Kidney epithelial cell (primary cell): ENCODE data around the gene ACSF2. TPM values are rescaled to one million over a fixed set of nuclear protein-coding genes. Genes with fewer than 3 reads are reported as not detected.

Source experiments
- DNase-seq: peaks from one replicate; pipeline ENCODE4 v3.0.0-alpha.2; 2010; ENCODE audit warnings: low read depth
- H3K27me3 ChIP-seq: 2 replicates; pipeline ENCODE4 v1.6.0; 2011; ENCODE audit warnings: low read length; ENCODE audit not compliant: control insufficient read depth, insufficient read depth
- H3K36me3 ChIP-seq: 2 replicates; pipeline ENCODE4 v1.5.1; 2011; ENCODE audit warnings: low read length; ENCODE audit not compliant: control insufficient read depth, insufficient read depth
- H3K4me3 ChIP-seq: 2 replicates; pipeline ENCODE4 v1.5.1; 2011; ENCODE audit warnings: low read depth, mild to moderate bottlenecking, control low read depth, low read length
- total RNA-seq: library from RNA; depleted of rRNA; stranded (reverse); fragments of >200 nt; gene quantifications from 2 replicates; pipeline ENCODE4 v1.2.3, GENCODE V29; 2015
- TF ChIP-seq, protein P1 (sequence below): IDR thresholded peaks from 2 replicates; pipeline ENCODE4 v1.5.1; 2011; ENCODE audit warnings: mild to moderate bottlenecking, moderate library complexity, low read length, control low read depth, inconsistent platforms; ENCODE audit not compliant: insufficient read depth, poor library complexity, severe bottlenecking

Gene ACSF2
- total RNA-seq, 1 donor from 2014 or later, result 24.8 TPM

DNA sequence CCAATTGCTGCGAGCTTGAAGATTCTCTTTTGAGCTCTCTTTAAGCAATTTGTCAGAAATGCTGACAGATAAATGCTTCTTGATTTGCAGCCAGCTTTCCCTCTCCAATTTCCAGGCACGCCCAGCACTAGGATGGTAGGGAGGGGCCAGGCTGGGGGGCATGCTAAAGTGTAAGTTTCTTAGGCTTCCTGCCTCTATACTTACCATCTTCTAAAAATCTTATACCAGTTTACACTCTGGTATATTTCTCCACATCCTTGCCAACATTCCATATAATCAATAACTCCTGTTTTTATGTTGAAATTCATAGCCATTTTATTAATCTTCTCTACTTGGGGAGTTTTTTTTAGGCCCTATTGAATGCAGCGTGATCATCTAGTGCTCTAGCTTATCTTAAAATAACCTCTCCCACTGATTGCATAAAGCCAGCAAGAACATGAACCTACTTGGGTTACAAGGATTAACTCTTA is 17.5 kb downstream of the ACSF2 start:
- no peak overlapping the region for H3K4me3 ChIP-seq

DNA sequence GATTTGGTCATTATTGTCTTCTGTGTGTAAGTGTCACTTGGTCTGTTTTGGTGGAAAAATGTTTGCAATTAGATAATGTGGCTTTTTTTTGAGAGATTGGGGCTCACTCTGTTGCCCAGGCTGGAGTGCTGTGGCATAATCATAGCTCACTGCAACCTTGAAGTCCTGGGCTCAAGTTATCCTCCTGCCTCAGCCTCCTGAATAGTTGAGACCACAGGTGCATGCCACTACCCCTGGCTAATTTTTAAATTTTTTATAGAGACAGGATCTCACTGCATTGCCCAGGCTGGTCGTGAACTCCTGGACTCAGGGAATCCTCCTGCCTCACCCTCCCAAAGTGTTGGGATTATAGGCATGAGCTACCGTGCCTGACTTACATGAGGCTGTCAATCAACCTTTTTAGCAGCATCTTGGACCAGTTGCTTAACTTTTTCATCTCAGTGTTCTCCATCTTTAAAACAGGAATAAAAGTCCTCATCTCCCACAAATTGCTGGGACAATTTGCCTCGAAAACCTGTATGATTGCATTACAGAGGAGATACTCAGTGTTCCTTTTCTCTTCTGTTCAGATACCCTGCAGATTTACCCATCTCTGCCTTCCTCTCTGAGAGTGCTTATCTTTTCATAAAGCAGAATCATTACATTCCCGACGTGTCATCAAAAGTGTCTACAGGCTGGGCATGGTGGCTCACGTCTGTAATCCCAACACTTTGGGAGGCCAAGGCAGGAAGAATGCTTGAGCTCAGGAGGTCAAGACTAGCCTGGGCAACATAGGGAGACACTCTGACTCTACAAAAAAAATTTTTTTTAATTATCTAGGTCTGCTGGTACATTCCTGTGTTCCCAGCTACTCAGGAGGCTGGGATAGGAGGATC is 19.1 kb downstream of the ACSF2 start:
- H3K36me3 ChIP-seq, result no peaks in the 10 kb centered on the region
- H3K4me3 ChIP-seq, result no peak overlapping the region
- H3K27me3 ChIP-seq, result no peaks in the 10 kb centered on the region
- DNase-seq, result no peak
- TF ChIP-seq, protein P1, sequence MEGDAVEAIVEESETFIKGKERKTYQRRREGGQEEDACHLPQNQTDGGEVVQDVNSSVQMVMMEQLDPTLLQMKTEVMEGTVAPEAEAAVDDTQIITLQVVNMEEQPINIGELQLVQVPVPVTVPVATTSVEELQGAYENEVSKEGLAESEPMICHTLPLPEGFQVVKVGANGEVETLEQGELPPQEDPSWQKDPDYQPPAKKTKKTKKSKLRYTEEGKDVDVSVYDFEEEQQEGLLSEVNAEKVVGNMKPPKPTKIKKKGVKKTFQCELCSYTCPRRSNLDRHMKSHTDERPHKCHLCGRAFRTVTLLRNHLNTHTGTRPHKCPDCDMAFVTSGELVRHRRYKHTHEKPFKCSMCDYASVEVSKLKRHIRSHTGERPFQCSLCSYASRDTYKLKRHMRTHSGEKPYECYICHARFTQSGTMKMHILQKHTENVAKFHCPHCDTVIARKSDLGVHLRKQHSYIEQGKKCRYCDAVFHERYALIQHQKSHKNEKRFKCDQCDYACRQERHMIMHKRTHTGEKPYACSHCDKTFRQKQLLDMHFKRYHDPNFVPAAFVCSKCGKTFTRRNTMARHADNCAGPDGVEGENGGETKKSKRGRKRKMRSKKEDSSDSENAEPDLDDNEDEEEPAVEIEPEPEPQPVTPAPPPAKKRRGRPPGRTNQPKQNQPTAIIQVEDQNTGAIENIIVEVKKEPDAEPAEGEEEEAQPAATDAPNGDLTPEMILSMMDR, result no peak

More for the DNA sequence above, 17.5 kb downstream of the ACSF2 start:
- H3K36me3 ChIP-seq, result no peaks in the 10 kb centered on the region
- TF ChIP-seq, protein P1, result no peak
- no peaks in the 10 kb centered on the region for H3K27me3 ChIP-seq
- no peak for DNase-seq

DNA sequence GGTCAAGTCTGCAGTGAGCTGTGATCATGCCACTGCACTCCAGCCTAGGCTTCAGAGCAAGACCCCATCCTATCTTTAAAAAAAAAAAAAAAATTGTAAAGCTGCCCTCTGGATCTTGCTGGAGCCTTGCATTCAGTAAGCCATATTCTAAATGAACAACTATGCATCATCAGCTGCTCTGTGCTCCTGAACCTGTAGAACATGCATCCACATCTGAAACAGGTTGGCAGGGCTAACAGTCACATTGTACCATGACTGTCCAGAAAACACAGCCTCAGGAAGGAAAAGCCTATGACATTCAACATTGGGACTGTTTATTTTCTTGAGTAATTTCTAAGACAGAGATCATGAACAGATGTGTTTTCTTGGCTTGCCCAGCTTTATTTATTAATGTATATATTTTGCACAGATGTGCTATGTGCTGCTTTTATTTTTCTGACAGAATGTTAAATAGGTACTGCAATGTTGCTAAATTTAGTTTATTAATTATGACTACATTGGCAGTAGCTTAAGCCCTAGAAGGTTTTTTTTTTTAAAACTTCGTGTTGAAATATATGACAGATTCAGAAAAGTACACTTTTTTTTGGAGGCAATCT is 19.8 kb downstream of the ACSF2 start:
- Histone ChIP-seq H3K36me3 (no peaks in the 10 kb centered on the region), H3K4me3 (no peak overlapping the region)

DNA sequence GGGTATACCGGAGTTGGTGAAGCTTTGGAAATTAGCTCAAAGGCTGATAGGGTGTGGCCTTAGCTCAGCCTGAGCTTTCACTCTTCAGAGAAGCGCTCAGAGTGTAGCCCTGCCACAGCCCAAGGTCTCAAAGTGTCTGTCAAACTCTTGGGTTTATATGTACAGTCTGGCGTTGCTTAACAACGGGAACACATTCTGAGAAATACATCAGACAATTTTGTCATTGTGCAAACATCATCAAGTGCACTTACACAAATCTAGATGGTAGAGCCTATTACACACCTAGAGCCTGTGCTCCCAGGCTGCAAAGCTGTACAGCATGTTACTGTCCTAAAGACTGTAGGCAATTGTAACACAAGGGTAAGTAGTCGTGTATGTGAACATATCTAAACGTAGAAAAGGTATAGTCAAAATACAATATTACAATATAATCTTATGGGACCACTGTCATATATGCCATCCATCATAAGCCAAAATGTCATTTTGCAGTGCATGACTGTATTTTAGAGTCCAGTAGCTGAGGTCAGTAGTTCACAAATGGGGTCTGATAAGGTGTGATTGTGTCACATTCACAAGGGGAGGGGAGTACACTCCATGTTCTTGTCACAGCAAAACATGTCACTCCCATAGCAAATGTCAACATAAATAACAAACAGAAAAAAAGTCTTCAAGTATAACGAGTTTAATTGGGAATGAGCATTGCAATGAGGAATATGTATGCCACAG is 22.0 kb downstream of the ACSF2 start:
- no peaks in the 10 kb centered on the region for H3K36me3 ChIP-seq
- no peaks in the 10 kb centered on the region for H3K27me3 ChIP-seq
- TF ChIP-seq, protein P1, result no peak
- no peak overlapping the region for H3K4me3 ChIP-seq
- DNase-seq, result no peak

More for the DNA sequence above, 19.8 kb downstream of the ACSF2 start:
- no peaks in the 10 kb centered on the region for H3K27me3 ChIP-seq
- no peak for DNase-seq
- TF ChIP-seq, protein P1, result no peak

DNA sequence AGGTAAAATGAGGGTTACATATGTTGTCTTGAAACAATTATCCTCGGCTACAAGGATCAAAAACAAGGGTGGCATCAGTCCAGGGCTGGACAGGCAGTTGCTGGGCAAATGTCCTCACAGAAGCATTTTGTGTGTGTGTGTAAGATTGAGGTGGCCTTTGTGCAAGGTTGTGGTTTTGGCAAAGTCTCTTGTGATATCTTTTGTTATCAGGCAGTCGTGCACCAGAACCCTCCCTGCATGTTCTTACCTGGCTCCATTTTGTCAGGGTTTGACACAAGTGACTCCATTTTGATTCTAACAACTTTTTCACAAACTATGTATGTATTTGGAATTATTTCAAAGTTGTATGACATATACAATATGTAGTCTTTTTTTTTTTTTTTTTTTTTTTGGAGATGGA is 22.6 kb downstream of the ACSF2 start:
- no peaks in the 10 kb centered on the region for H3K36me3 ChIP-seq
- TF ChIP-seq, protein P1, result no peak
- DNase-seq, result no peak
- no peak overlapping the region for H3K4me3 ChIP-seq
- no peaks in the 10 kb centered on the region for H3K27me3 ChIP-seq
